Measurements from ENCODE around the gene MYDGF.
A peak's percentile ranks its signal among the peaks of the same experiment; 100 is the strongest.
"Not testable (repeated sequence)": the region's sequence is repeated elsewhere in the genome, so short reads cannot be mapped to it uniquely, and the experiment has no call there.

MYDGF gene

GRCh38 chr19:4669723-4670480, at the start of gene MYDGF:
Gene MYDGF, minus strand, starts transcription at chr19:4670342. Its CDS starts 8 bp downstream, at chr19:4670334.
- no peak for DNase-seq (ENCODE audit: low read depth, low spot score)

- no peak for DNase-seq (ENCODE audit: low read depth, low spot score)
Observed at GRCh38 chr19:4719499-4719866, 49.3 kb upstream of the MYDGF start.

- DNase-seq (ENCODE audit: low read depth, low spot score), result no peak
Observed at GRCh38 chr19:4717966-4718701, 48.0 kb upstream of the MYDGF start.

DNA sequence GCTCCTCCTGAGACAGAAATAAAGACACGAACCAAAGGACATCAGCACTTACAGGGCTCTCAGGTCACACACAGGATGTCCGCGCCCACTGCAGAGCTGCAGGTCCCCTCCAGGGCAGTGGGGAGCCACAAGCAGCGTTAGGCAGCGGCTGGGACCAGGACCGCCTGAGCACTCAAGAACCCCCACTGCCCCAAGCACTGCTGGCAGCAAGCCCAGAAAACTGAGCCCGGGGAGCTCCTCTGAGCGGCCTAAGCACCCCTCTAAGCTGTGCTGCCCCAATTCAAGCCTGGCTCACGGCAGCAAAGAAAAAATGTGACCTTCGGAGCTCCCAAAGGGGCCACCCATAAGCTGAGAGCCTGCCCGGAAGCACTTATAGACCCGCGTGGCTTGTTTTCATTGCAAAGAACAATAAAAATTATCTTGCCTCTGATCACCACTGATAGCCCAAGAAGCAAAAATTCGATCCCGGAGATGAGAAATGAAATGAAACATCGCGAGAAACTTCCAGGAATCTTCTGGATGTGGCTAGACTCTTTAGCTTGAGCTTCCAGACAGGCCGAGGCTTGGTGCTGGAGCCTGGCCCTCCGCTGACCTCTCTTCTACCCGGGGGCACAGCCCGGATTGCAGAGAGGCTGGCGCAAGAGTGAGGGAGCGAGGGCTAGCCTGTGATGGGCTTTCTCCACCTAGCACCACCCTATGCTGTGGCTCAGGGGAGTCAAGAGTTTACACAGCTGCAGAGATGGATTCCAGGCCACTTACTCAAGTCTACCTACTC, 47.2 kb upstream of the MYDGF start:
- peak; percentile 87 for DNase-seq (ENCODE audit: low read depth, low spot score)

- DNase-seq (ENCODE audit: low read depth, low spot score), result no peak
Observed at GRCh38 chr19:4715529-4716221, 45.5 kb upstream of the MYDGF start.

DNA sequence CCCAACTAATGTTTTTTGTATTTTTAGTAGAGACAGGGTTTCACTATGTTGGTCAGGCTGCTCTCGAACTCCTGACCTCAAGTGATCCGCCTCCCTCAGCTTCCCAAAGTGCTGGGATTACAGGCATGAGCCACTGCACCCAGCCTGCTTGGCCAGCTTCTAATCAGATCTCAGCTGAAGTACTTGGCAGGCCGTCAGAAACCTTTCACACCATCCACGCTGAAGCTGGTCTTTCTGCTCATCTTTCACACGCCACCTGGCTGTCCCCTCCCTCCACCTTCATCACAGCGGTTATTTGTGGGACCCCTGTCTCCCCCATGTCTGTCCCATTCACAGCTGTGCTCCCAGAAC, 45.0 kb upstream of the MYDGF start:
- DNase-seq (ENCODE audit: low read depth, low spot score), result not testable (repeated sequence)

GRCh38 chr19:4714016-4714415, 43.9 kb upstream of the MYDGF start:
- DNase-seq (ENCODE audit: low read depth, low spot score), result no peak

DNA sequence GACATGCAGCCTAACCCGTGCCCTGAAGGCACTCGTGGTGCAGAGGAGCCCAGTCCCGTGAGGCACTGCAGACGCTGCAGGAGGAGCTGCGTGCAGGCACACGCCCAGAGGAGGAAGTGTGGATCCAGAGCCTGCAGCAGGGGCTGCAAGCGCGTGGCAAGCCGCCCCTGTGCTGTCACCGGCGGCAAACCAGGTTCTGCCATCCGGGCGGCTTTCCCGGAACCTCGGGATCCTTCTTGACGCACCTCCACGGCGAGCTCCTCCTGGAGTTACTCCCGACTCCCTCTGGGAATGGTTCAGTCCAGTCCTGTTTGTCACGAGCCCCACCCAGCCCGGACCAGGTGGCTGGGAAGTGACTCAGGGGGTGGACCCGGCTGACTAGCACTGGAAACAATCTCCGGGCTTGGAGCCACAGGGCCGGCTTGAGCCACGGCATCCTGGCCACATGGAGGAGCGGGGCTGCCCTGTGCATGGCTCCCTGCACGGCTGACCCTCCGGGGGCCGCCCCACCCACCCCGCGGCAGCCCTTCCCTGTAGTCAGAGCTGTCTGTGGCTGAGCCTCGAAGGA, 43.3 kb upstream of the MYDGF start:
- DNase-seq (ENCODE audit: low read depth, low spot score), result no peak

GRCh38 chr19:4712771-4713170, 42.6 kb upstream of the MYDGF start:
- DNase-seq (ENCODE audit: low read depth, low spot score), result no peak

DNA sequence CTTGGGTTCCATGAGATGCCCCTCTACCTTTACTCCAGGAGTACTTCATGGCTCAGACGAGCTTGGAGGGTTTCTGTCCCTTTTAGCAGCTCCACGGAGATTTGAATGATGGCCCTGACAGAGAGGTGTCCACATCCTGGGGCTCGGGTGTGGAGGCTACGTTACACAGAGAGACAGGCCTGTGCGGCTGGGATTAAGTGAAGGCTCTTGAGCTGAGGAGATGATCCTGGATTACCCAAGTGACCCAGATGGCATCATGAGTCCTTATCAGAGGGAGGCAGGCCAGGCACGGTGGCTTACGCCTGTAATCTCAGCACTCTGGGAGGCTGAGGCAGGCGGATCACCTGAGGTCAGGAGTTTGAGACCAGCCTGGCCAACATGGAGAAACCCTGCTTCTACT, 41.1 kb upstream of the MYDGF start:
- DNase-seq (ENCODE audit: low read depth, low spot score), result no peak

DNA sequence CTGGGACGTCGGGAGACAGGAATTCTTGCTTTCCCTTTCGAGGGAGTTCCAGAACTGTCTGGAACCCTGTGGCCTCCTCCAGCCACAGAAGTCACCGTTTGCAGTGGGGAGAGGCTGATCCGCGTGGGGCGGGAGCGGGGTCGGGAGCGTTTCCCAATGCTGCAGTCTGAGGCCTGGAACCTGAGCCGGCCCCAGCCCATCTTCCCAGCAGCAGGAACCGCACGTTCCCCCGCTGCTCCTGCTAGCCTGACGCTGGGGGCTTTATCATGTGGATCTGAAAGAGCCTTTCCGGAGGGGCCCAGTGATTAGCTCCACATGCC, 40.1 kb upstream of the MYDGF start:
- DNase-seq (ENCODE audit: low read depth, low spot score), result no peak

GRCh38 chr19:4709440-4710280, 39.5 kb upstream of the MYDGF start:
- DNase-seq (ENCODE audit: low read depth, low spot score), result no peak

DNA sequence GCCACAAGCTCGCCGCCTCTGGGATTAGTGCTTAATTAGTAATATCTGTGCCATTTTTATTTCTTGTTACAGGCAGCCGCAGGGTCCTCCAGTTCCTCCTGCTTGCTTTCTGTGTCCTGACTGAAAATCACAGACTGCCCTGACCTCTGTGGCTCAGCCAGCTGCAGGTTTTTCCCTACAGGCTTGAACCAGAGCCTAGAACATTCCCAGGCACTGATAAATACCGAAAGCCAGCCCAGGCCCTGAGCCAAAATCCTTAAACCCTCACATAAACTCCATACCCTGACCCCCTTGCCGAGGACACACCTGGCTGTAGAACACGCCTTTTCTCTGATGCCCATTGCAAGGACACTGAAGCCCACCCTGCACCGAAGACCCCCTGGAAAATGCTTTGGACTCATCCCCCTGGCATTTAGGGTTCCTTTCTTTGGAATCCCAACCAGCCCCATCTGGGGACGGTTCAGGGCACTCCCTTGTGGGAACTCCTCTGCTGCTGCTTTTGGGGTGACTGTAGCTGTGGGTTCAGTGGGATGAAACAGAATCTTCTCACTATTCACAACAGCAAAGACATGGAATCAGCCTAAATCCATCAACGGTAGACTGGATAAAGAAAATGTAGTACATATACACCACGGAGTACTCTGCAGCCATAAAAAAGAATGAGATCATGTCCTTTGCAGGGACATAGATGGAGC, 38.0 kb upstream of the MYDGF start:
- DNase-seq (ENCODE audit: low read depth, low spot score), result no peak

GRCh38 chr19:4707322-4707721, 37.2 kb upstream of the MYDGF start:
- DNase-seq (ENCODE audit: low read depth, low spot score), result no peak

GRCh38 chr19:4705413-4706131, 35.4 kb upstream of the MYDGF start:
- no peak for DNase-seq (ENCODE audit: low read depth, low spot score)

DNA sequence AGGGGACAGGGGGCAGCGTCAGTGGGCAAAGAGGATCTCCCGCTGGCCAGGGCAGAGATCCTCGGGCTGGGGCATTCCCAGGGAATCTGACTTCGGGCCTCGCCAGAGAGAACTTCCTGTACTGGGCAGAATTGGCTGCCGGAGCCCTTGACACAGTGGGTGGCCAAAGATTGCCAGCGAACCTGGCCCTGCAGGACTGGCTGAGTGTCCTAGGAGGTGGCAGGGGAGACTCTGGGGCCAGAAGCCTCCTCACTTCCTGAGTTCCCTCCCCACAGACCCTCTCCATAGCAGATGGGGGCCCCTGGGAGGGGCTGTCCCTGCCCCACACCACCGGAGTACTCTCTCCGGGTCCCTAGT, 34.2 kb upstream of the MYDGF start:
- no peak for DNase-seq (ENCODE audit: low read depth, low spot score)

DNA sequence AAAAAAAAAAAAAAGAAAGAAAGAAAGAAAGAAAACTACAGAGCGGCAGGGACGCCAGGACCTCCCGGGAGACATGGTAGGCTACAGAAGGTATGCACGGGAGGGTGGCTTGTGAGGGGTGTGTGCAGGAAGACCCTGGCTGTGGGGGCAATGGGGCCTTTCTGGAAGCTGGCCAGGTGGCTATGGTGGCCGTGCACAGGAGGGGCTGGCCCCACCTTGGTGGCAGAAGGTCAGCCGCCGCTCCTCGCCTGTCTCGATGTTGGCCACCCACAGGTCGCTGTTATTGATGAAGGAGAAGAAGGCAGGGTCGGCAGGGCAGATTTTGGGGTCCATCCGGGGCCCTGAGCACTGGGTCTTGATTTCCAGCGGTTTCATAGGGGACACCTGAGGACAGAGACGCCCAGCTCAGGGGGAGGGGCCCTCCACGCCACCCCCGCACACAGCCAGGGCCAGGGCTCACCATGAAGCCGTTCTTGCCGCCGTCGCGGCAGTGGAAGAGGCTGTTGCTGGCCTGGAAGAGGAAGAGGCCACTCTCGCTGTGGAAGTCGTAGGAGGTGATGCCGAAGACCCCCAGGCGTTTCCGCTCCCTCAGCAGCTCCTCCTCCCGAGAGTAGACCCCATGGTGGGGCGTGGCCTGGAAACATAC, 33.7 kb upstream of the MYDGF start:
- no peak for DNase-seq (ENCODE audit: low read depth, low spot score)

- DNase-seq (ENCODE audit: low read depth, low spot score), result no peak
Observed at GRCh38 chr19:4702764-4703163, 32.6 kb upstream of the MYDGF start.

GRCh38 chr19:4701557-4701956, 31.4 kb upstream of the MYDGF start:
- no peak for DNase-seq (ENCODE audit: low read depth, low spot score)

All from brain pericyte (primary cell).